GM12878 (cell line): ENCODE measurements around the gene SPINK8. TPM values are rescaled to one million over a fixed set of nuclear protein-coding genes. Genes with fewer than 3 reads are reported as not detected.
A peak's percentile ranks its signal among the peaks of the same experiment; 100 is the strongest.

ENCODE experiments used
- ATAC-seq: fragments of 200-7000 bp; cut with Tn5 transposase; 3 replicates; pipeline ENCODE4 v1.9.1; 2020; ENCODE audit warnings: mild to moderate bottlenecking, moderate library complexity
- BruUV-seq: library from RNA; stranded (reverse); fragments of 400-500 nt; replicated peaks from 2 replicates; lab custom pipeline; 2021; lab: Mats Ljungman, UMichigan
- CTCF ChIA-PET: fragments of 300-600 bp; sonication (Branson Sonifier 250); formaldehyde crosslinking; extraction: SDS; loops from one replicate; lab custom pipeline; 2021; ENCODE audit warnings: inconsistent platforms; lab: Yijun Ruan, JAX
- POLR2A ChIA-PET: fragments of 350-600 bp; formaldehyde crosslinking; extraction: SDS; loops from one replicate; lab custom pipeline; 2021; ENCODE audit warnings: inconsistent platforms; lab: Charles Lee
- RAD21 ChIA-PET: fragments of 300-600 bp; sonication (Branson Sonifier 250); formaldehyde crosslinking; loops from one replicate; lab custom pipeline; 2023; ENCODE audit warnings: antibody characterized with exemption; ENCODE audit not compliant: unreplicated experiment; lab: Charles Lee
- SMC1A ChIA-PET: fragments of 300-600 bp; sonication (Branson Sonifier 250); formaldehyde crosslinking; loops from one replicate; lab custom pipeline; 2023; ENCODE audit not compliant: unreplicated experiment, uncharacterized antibody; lab: Charles Lee
- DNase-seq: peaks from one replicate; pipeline ENCODE4 v3.0.0-alpha.2; 2011; ENCODE audit warnings: low read depth, low spot score
- FAIRE-seq: peaks from 3 replicates; lab custom pipeline; 2011; peaks lifted over from hg19 to GRCh38; lab: Jason Lieb, UNC
- H2AFZ ChIP-seq: 2 replicates; pipeline ENCODE4 v1.6.0; 2011; ENCODE audit warnings: low read depth, low read length, control low read depth; ENCODE audit not compliant: control insufficient read depth
- H3K27ac ChIP-seq: 2 replicates; pipeline ENCODE4 v1.5.1; 2011; ENCODE audit warnings: control low read depth; ENCODE audit not compliant: control insufficient read depth, insufficient read depth
- H3K27me3 ChIP-seq, 2 experiments: replicated peaks in 1 of 2; 2 replicates each; pipeline versions ENCODE4 v1.6.0 to v1.6.1; 2011; ENCODE audit warnings: low read length in 1 of 2; ENCODE audit not compliant: control insufficient read depth in 2 of 2, insufficient read depth in 2 of 2
- H3K36me3 ChIP-seq, 2 experiments: 2 replicates each; pipeline ENCODE4 v1.5.1; 2011; ENCODE audit warnings: low read length in 1 of 2; ENCODE audit not compliant: control insufficient read depth in 2 of 2, insufficient read depth in 2 of 2
- H3K4me1 ChIP-seq: 2 replicates; pipeline ENCODE4 v1.6.1; 2011; ENCODE audit warnings: mild to moderate bottlenecking, low read length, moderate library complexity, mixed read lengths; ENCODE audit not compliant: control insufficient read depth, insufficient read depth
- H3K4me2 ChIP-seq: 2 replicates; pipeline ENCODE4 v1.6.0; 2011; ENCODE audit warnings: control low read depth; ENCODE audit not compliant: control insufficient read depth, insufficient read depth
- H3K4me3 ChIP-seq: fragments of 200-600 bp; sonication (generic); 2 replicates; pipeline ENCODE4 v1.5.1; 2016
- H3K79me2 ChIP-seq: 2 replicates; pipeline ENCODE4 v1.6.0; 2011; ENCODE audit warnings: low read length; ENCODE audit not compliant: control insufficient read depth, insufficient read depth
- H3K9ac ChIP-seq: 2 replicates; pipeline ENCODE4 v1.8.0; 2011; ENCODE audit warnings: low read length, control low read depth, mixed read lengths; ENCODE audit not compliant: control insufficient read depth, insufficient read depth
- H3K9me3 ChIP-seq: replicated peaks from 3 replicates; pipeline ENCODE4 v1.5.1; 2011; ENCODE audit warnings: mild to moderate bottlenecking, low read length; ENCODE audit not compliant: control insufficient read depth, insufficient read depth
- H4K20me1 ChIP-seq: 2 replicates; pipeline ENCODE4 v1.6.0; 2011; ENCODE audit not compliant: control insufficient read depth, insufficient read depth
- CBX5 ChIP-seq: sonication (generic); IDR thresholded peaks from 2 replicates; pipeline ENCODE4 v1.6.1; 2016; ENCODE audit warnings: low read depth, moderate library complexity, mild to moderate bottlenecking, inconsistent platforms
- DPF2 ChIP-seq: fragments of 450-650 bp; IDR thresholded peaks from 2 replicates; pipeline ENCODE4 v1.6.1; 2017; ENCODE audit warnings: mild to moderate bottlenecking
- HDAC2 ChIP-seq: fragments of 200-600 bp; sonication (generic); IDR thresholded peaks from 2 replicates; pipeline ENCODE4 v1.6.1; 2017
- JUND ChIP-seq: IDR thresholded peaks from 2 replicates; pipeline ENCODE4 v1.6.1; 2012; ENCODE audit warnings: low read depth, mild to moderate bottlenecking, low read length, improper control_type of control experiment, moderate library complexity
- KLF5 ChIP-seq: fragments of 450-650 bp; IDR thresholded peaks from 2 replicates; pipeline ENCODE4 v1.6.1; 2014; ENCODE audit warnings: mild to moderate bottlenecking; ENCODE audit not compliant: partially characterized antibody
- MEF2B ChIP-seq: fragments of 450-650 bp; IDR thresholded peaks from 2 replicates; pipeline ENCODE4 v1.6.1; 2018; ENCODE audit warnings: mild to moderate bottlenecking, moderate library complexity; ENCODE audit not compliant: partially characterized antibody, poor library complexity, severe bottlenecking
- MTA3 ChIP-seq: IDR thresholded peaks from 2 replicates; pipeline ENCODE4 v1.6.1; 2012; ENCODE audit warnings: low read length, inconsistent platforms, borderline replicate concordance
- MYB ChIP-seq: fragments of 150-350 bp; IDR thresholded peaks from 2 replicates; pipeline ENCODE4 v1.6.1; 2014; ENCODE audit warnings: mild to moderate bottlenecking, low read depth, low read length, borderline replicate concordance
- POU2F2 ChIP-seq: IDR thresholded peaks from 3 replicates; pipeline ENCODE4 v1.6.1; 2011; ENCODE audit warnings: low read depth, mild to moderate bottlenecking, low read length, borderline replicate concordance
- SMC3 ChIP-seq: IDR thresholded peaks from 2 replicates; pipeline ENCODE4 v1.6.1; 2011; ENCODE audit warnings: low read length, improper control_type of control experiment, borderline replicate concordance
- USF1 ChIP-seq: IDR thresholded peaks from 2 replicates; pipeline ENCODE4 v1.6.1; 2011; ENCODE audit warnings: borderline replicate concordance, low read depth, mild to moderate bottlenecking, moderate library complexity, mixed read lengths, low read length; ENCODE audit not compliant: insufficient read depth; ENCODE audit errors: extremely low read length
- ZNF207 ChIP-seq: fragments of 450-650 bp; IDR thresholded peaks from 2 replicates; pipeline ENCODE4 v1.6.1; 2014; ENCODE audit warnings: antibody characterized with exemption, mild to moderate bottlenecking, borderline replicate concordance
- ZNF24 ChIP-seq: fragments of 450-650 bp; IDR thresholded peaks from 2 replicates; pipeline ENCODE4 v1.6.1; 2017; ENCODE audit warnings: antibody characterized with exemption, mild to moderate bottlenecking
- WGBS: methylation state at CpG from one replicate; pipeline ENCODE4 v1.1.6; 2016; ENCODE audit warnings: low lambda C conversion rate; ENCODE audit not compliant: insufficient replicate concordance, insufficient coverage; ENCODE audit errors: missing lambda C conversion rate; 5-methylcytosine and 5-hydroxymethylcytosine counted together
- in situ Hi-C: fragments of 300-500 bp; cut with MboI; formaldehyde crosslinking; loops from 9 replicates; pipeline ENCODE4 v1.14.3; 2018; ENCODE audit warnings: mixed read lengths
- intact Hi-C: fragments of 100-400 bp; cut with micrococcal nuclease; formaldehyde crosslinking; loops from one replicate; pipeline ENCODE4 v1.14.2; 2022; ENCODE audit not compliant: unreplicated experiment
- polyA plus RNA-seq, 11 experiments: library from polyadenylated mRNA; depleted of rRNA in 4 of 11; unstranded in 6 of 11; stranded (reverse) in 5 of 11; fragments of >200 nt; fragmentation: Nextera tagmentation in 4 of 11; fragmentation: Illumina TruSeq in 1 of 11; extraction: Ambion mirVana in 4 of 11; extraction: Trizol in 1 of 11; gene quantifications; 1 replicate in 1 of 11; 2 replicates in 10 of 11; pipeline versions ENCODE4 v1.2.1 to v1.2.3, GENCODE V29; 2011 to 2016; ENCODE audit warnings: inconsistent platforms in 2 of 11, missing spikeins in 2 of 11, low read depth in 1 of 11
- total RNA-seq, 4 experiments: library from RNA; depleted of rRNA in 3 of 4; stranded (reverse); fragments of >200 nt in 3 of 4; fragmentation: Illumina TruSeq in 1 of 4; extraction: Trizol in 1 of 4; gene quantifications; 2 replicates each; pipeline versions ENCODE4 v1.2.1 to v1.2.3, GENCODE V29; 2013 to 2021
- TF ChIP-seq, protein P1 (sequence below): IDR thresholded peaks from 2 replicates; pipeline ENCODE4 v1.6.1; 2012; ENCODE audit warnings: low read depth, low read length, improper control_type of control experiment
- TF ChIP-seq, protein P2 (sequence below): fragments of 450-650 bp; IDR thresholded peaks from 2 replicates; pipeline ENCODE4 v1.6.1; 2016; ENCODE audit warnings: mild to moderate bottlenecking

The SPINK8 gene
- total and polyA plus RNA-seq, 10 of the 15 experiments (the other 5 are each of a cell fraction or from before 2014, with no cell fraction given), result not detected

DNA sequence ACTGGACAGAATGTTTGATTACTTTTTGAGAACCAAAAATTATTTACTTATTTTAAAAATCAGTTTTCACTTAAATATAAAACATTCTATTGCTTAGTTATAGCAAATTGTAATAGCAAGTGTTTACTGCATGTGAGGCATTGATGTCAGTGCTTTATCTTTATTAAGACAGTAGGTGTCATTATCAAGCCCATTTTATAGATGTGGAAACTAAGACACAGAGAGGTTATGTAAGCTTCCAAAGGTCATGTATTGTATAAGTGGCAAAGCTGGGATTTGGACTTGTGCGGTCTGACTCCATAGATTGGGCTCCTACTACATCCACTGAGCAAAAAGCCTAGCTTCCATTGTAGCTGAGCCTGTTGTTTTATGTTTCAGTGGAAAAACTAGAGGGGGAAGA is 74.9 kb downstream of the SPINK8 start:
- H3K4me2 ChIP-seq, result no peak overlapping the region
- ChIA-PET RAD21 (no interaction called here), POLR2A (interaction anchor here (0.5 kb wide), 1 partner anchor 14 kb away, joined by 3 read pairs; no protein-coding TSS in a partner anchor)
- H3K9ac ChIP-seq, result no peak overlapping the region
- no peak overlapping the region for H3K27ac ChIP-seq
- 100% methylated on average over 1 of the region's 1 CpG for WGBS
- DNase-seq, result no peak
- peaks cover 8 to 41% of the 10 kb centered on the region in 2 experiments for H3K36me3 ChIP-seq
- no peaks in the 10 kb centered on the region for H3K4me1 ChIP-seq
- H3K27me3 ChIP-seq, result no peaks in the 10 kb centered on the region
- H3K79me2 ChIP-seq, result peaks cover 27% of the 10 kb centered on the region
- TSS peak; percentile 12 for BruUV-seq
- no peak overlapping the region for H3K4me3 ChIP-seq
- in situ Hi-C loops, result no loop called here
- TF ChIP-seq DPF2 (no peak), MEF2B (no peak), POU2F2 (no peak), ZNF207 (no peak), MTA3 (no peak), KLF5 (no peak), CBX5 (no peak), SMC3 (no peak), HDAC2 (no peak), ZNF24 (no peak), JUND (no peak), USF1 (no peak), MYB (no peak)
- TF ChIP-seq, protein P1, sequence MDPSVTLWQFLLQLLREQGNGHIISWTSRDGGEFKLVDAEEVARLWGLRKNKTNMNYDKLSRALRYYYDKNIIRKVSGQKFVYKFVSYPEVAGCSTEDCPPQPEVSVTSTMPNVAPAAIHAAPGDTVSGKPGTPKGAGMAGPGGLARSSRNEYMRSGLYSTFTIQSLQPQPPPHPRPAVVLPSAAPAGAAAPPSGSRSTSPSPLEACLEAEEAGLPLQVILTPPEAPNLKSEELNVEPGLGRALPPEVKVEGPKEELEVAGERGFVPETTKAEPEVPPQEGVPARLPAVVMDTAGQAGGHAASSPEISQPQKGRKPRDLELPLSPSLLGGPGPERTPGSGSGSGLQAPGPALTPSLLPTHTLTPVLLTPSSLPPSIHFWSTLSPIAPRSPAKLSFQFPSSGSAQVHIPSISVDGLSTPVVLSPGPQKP, result no peak
- TF ChIP-seq, protein P2, sequence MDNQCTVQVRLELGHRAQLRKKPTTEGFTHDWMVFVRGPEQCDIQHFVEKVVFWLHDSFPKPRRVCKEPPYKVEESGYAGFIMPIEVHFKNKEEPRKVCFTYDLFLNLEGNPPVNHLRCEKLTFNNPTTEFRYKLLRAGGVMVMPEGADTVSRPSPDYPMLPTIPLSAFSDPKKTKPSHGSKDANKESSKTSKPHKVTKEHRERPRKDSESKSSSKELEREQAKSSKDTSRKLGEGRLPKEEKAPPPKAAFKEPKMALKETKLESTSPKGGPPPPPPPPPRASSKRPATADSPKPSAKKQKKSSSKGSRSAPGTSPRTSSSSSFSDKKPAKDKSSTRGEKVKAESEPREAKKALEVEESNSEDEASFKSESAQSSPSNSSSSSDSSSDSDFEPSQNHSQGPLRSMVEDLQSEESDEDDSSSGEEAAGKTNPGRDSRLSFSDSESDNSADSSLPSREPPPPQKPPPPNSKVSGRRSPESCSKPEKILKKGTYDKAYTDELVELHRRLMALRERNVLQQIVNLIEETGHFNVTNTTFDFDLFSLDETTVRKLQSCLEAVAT, result no peak
- TF ChIP-seq, all 136 proteins: peak for 0
- intact Hi-C loops, result no loop called here
- Histone ChIP-seq H3K9me3 (peaks cover 3% of the 10 kb centered on the region; the same call in 2 of the 3 replicates), H2AFZ (no peak overlapping the region), H4K20me1 (no peaks in the 10 kb centered on the region)
- ChIA-PET CTCF (interaction anchor here (0.9 to 3.8 kb wide), 3 partner anchors 15 to 177 kb away, joined by 3 to 17 read pairs (median 4); no protein-coding TSS in a partner anchor), SMC1A (interaction anchor here (1.0 kb wide), 1 partner anchor 129 kb away, joined by 3 read pairs; no protein-coding TSS in a partner anchor)
- no peak for ATAC-seq
- no peak for FAIRE-seq
